MM.1S (cell line): ENCODE data around the gene FYN.

ENCODE experiments used
- DNase-seq: peaks from one replicate; pipeline ENCODE4 v3.0.0-alpha.2; 2015
- H2AFZ ChIP-seq: fragments of 300-600 bp; sonication (generic); 2 replicates; pipeline ENCODE4 v1.6.0; 2016; ENCODE audit warnings: antibody characterized with exemption, low read length
- H3F3A ChIP-seq: fragments of 300-600 bp; sonication (generic); 2 replicates; pipeline ENCODE4 v1.6.1; 2016; ENCODE audit warnings: mild to moderate bottlenecking, antibody characterized with exemption, low read length, moderate library complexity, mixed read lengths; ENCODE audit not compliant: insufficient read depth
- H3K27ac ChIP-seq: fragments of 300-600 bp; sonication (generic); 2 replicates; pipeline ENCODE4 v1.5.1; 2016; ENCODE audit warnings: mild to moderate bottlenecking, low read length
- H3K27me3 ChIP-seq: fragments of 300-600 bp; sonication (generic); replicated peaks from 2 replicates; pipeline ENCODE4 v1.6.0; 2016; ENCODE audit warnings: low read length; ENCODE audit not compliant: insufficient read depth
- H3K36me3 ChIP-seq: fragments of 300-600 bp; sonication (generic); replicated peaks from 2 replicates; pipeline ENCODE4 v1.6.1; 2016; ENCODE audit warnings: mild to moderate bottlenecking, low read length, mixed read lengths; ENCODE audit not compliant: insufficient read depth
- H3K4me1 ChIP-seq: fragments of 300-600 bp; sonication (generic); 2 replicates; pipeline ENCODE4 v1.6.1; 2016; ENCODE audit warnings: low read length, mixed read lengths
- H3K4me2 ChIP-seq: fragments of 300-600 bp; sonication (generic); 2 replicates; pipeline ENCODE4 v1.6.0; 2016; ENCODE audit warnings: low read depth, low read length
- H3K4me3 ChIP-seq: fragments of 300-600 bp; sonication (generic); 2 replicates; pipeline ENCODE4 v1.5.1; 2016; ENCODE audit warnings: low read length, mixed read lengths
- H3K79me2 ChIP-seq: fragments of 300-600 bp; sonication (generic); 2 replicates; pipeline ENCODE4 v1.6.1; 2016; ENCODE audit warnings: mixed run types, low read length, mixed read lengths
- H3K9ac ChIP-seq: fragments of 300-600 bp; sonication (generic); 2 replicates; pipeline ENCODE4 v1.6.1; 2016; ENCODE audit warnings: low read length, mixed read lengths
- H3K9me2 ChIP-seq: fragments of 300-600 bp; sonication (generic); replicated peaks from 2 replicates; pipeline ENCODE4 v1.6.1; 2016; ENCODE audit warnings: mild to moderate bottlenecking, low read length, mixed read lengths; ENCODE audit not compliant: insufficient read depth
- H3K9me3 ChIP-seq: fragments of 300-600 bp; sonication (generic); replicated peaks from 2 replicates; pipeline ENCODE4 v1.6.1; 2016; ENCODE audit warnings: mild to moderate bottlenecking, low read length, mixed read lengths; ENCODE audit not compliant: insufficient read depth
- H4K20me1 ChIP-seq: fragments of 300-600 bp; sonication (generic); 2 replicates; pipeline ENCODE4 v1.6.1; 2016; ENCODE audit warnings: mild to moderate bottlenecking, low read length, moderate library complexity, mixed read lengths; ENCODE audit not compliant: insufficient read depth
- CTCF ChIP-seq: fragments of 300-600 bp; sonication (generic); IDR thresholded peaks from 2 replicates; pipeline ENCODE4 v1.5.1; 2016; ENCODE audit warnings: antibody characterized with exemption, low read length, mixed read lengths
- EZH2 ChIP-seq: fragments of 300-600 bp; sonication (generic); optimal IDR thresholded peaks from 2 replicates; pipeline ENCODE3; 2017; ENCODE audit warnings: low read depth, mild to moderate bottlenecking, antibody characterized with exemption, low read length, mixed read lengths
- EZH2phosphoT487 ChIP-seq: fragments of 300-600 bp; sonication (generic); IDR thresholded peaks from 2 replicates; pipeline ENCODE4 v1.6.1; 2018; ENCODE audit warnings: antibody characterized with exemption, low read length

The FYN gene

DNA sequence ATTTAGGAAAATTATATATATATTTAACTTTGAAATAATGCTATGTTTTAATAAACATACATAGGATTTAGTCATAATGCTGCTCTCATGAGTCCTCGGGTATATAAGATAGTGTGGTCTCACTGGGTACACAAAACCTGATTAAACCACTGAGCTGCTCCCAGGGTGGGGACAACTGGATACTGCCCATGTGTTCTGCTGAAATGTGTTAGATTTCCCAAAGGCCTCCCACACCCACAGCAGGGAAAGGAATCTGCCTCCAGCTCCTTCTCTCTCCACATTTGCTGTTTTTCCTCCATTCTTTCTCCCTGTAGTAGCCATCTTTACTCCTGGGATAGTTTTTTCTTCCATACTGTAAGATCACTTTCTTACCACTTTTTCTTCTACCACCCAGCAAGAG is 198.4 kb downstream of the FYN start:
- Histone ChIP-seq H3K9me2 (no peaks in the 10 kb centered on the region), H3K9ac (no peak overlapping the region), H3K4me3 (no peak overlapping the region), H3F3A (no peaks in the 10 kb centered on the region), H3K36me3 (no peaks in the 10 kb centered on the region), H3K9me3 (no peaks in the 10 kb centered on the region), H3K4me2 (no peak overlapping the region), H2AFZ (no peak overlapping the region), H3K27me3 (no peaks in the 10 kb centered on the region), H4K20me1 (no peaks in the 10 kb centered on the region), H3K4me1 (no peaks in the 10 kb centered on the region), H3K79me2 (no peaks in the 10 kb centered on the region), H3K27ac (no peak overlapping the region)
- TF ChIP-seq EZH2 = no peak
- no peak for TF ChIP-seq EZH2phosphoT487
- no peak for TF ChIP-seq CTCF
- DNase-seq = no peak

- TF ChIP-seq EZH2 (no peak), EZH2phosphoT487 (no peak), CTCF (no peak)
- H2AFZ ChIP-seq = no peak overlapping the region
- H3K9me2 ChIP-seq = no peaks in the 10 kb centered on the region
- no peaks in the 10 kb centered on the region for H3K27me3 ChIP-seq
- H3K36me3 ChIP-seq = no peaks in the 10 kb centered on the region
- H3K9me3 ChIP-seq = no peaks in the 10 kb centered on the region
- no peak for DNase-seq
- H3K79me2 ChIP-seq = no peaks in the 10 kb centered on the region
- H4K20me1 ChIP-seq = no peaks in the 10 kb centered on the region
- no peak overlapping the region for H3K4me2 ChIP-seq
- no peak overlapping the region for H3K9ac ChIP-seq
- H3K4me1 ChIP-seq = no peaks in the 10 kb centered on the region
- H3F3A ChIP-seq = no peaks in the 10 kb centered on the region
- no peak overlapping the region for H3K4me3 ChIP-seq
- no peak overlapping the region for H3K27ac ChIP-seq
Observed at GRCh38 chr6:111674413-111674812, 198.8 kb downstream of the FYN start.

- Histone ChIP-seq H3K9ac (no peak overlapping the region), H4K20me1 (no peaks in the 10 kb centered on the region), H3K4me3 (no peak overlapping the region), H3K9me3 (no peaks in the 10 kb centered on the region), H3K27me3 (no peaks in the 10 kb centered on the region), H3F3A (no peaks in the 10 kb centered on the region), H3K79me2 (no peaks in the 10 kb centered on the region), H3K4me1 (no peaks in the 10 kb centered on the region), H3K9me2 (no peaks in the 10 kb centered on the region), H3K4me2 (no peak overlapping the region), H3K36me3 (no peaks in the 10 kb centered on the region), H2AFZ (no peak overlapping the region), H3K27ac (no peak overlapping the region)
- TF ChIP-seq EZH2phosphoT487 (no peak), CTCF (no peak), EZH2 (no peak)
- DNase-seq = no peak
Observed at GRCh38 chr6:111673937-111674336, 199.3 kb downstream of the FYN start.
